Effector memory CD4-positive, alpha-beta T cell (primary cell): Measurements from ENCODE around the gene NSG1.
A peak's percentile ranks its signal among the peaks of the same experiment; 100 is the strongest.

Experiments used
- DNase-seq, 3 donors: peaks; one replicate each; pipeline ENCODE4 v3.0.0-alpha.2; 2020
- H3K27ac ChIP-seq: 2 replicates; pipeline ENCODE4 v1.7.0; 2013; ENCODE audit warnings: mild to moderate bottlenecking, low read length, moderate library complexity; ENCODE audit not compliant: insufficient read depth, poor library complexity, severe bottlenecking
- H3K27me3 ChIP-seq: replicated peaks from 2 replicates; pipeline ENCODE4 v1.7.0; 2013; ENCODE audit warnings: mild to moderate bottlenecking, low read length; ENCODE audit not compliant: insufficient read depth, control insufficient read depth, poor library complexity, severe bottlenecking
- H3K36me3 ChIP-seq: 2 replicates; pipeline ENCODE4 v1.7.0; 2013; ENCODE audit warnings: mild to moderate bottlenecking, low read length, moderate library complexity; ENCODE audit not compliant: control insufficient read depth, insufficient read depth
- H3K4me1 ChIP-seq: 2 replicates; pipeline ENCODE4 v1.7.0; 2013; ENCODE audit warnings: low read length, mild to moderate bottlenecking; ENCODE audit not compliant: control insufficient read depth, insufficient read depth, poor library complexity, severe bottlenecking
- H3K4me3 ChIP-seq: 2 replicates; pipeline ENCODE4 v1.7.0; 2013; ENCODE audit warnings: low read length, low read depth, mild to moderate bottlenecking; ENCODE audit not compliant: insufficient read depth, poor library complexity, severe bottlenecking
- H3K9me3 ChIP-seq: 2 replicates; pipeline ENCODE4 v1.7.0; 2013; ENCODE audit warnings: mild to moderate bottlenecking, low read length, moderate library complexity; ENCODE audit not compliant: control insufficient read depth

Gene NSG1

DNA sequence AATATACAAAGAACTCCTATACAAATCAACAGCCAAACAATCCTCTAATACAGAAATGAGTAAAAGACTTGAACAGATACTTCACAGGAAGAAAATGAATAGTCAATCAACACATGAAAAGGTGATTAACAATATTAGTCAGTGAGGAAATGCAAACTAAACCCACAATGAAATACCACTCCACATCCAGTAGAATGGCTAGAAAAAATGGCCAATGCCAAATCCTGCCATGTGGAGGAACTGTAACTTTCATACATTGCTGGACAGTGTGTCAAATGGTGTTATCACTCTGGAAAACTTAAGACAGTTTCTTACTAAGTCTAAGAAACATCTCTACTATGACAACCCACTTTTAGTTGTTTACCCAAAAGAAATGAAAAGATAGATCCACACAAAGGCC is 59.5 kb downstream of the NSG1 start:
- peaks cover 8% of the 10 kb centered on the region for H3K36me3 ChIP-seq
- no peak overlapping the region for H3K4me3 ChIP-seq
- no peak for DNase-seq
- H3K27me3 ChIP-seq = no peaks in the 10 kb centered on the region
- no peaks in the 10 kb centered on the region for H3K4me1 ChIP-seq
- no peak overlapping the region for H3K27ac ChIP-seq
- no peaks in the 10 kb centered on the region for H3K9me3 ChIP-seq

DNA sequence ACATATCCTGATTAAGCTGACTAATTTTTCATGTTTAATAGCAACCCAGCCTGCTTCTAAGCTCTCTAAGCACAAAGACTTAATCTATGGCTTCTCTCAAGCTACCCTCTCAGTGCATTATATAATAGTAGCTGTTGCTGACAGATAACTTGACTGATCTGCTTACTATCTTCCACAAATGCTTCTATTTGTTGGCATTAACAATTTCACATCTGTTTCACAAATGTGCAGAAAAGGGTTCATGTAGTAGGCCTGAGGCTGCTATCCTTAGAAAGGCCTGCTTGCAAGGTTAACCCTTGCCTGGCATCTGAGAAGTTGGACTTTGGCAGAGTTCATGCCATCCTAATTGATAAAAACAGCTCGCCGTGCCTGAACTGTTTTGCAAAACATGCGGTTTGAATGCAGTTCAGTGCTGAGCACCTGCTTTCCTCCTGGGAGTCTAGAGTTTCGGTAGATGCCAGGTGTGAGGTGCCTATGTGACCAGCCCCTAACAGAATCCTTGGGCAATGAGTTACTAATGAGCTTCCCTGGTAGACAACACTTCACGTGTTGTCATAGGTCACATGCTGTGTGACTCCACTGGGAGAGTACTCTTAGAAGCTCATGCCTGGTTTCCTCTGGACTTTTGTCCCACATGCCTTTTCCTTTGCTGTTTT is 68.4 kb downstream of the NSG1 start:
- H3K9me3 ChIP-seq = no peaks in the 10 kb centered on the region
- no peaks in the 10 kb centered on the region for H3K27me3 ChIP-seq
- no peak for DNase-seq
- no peak overlapping the region for H3K4me3 ChIP-seq
- no peak overlapping the region for H3K27ac ChIP-seq
- peaks cover under 1% of the 10 kb centered on the region for H3K4me1 ChIP-seq
- H3K36me3 ChIP-seq = peaks cover 31% of the 10 kb centered on the region

DNA sequence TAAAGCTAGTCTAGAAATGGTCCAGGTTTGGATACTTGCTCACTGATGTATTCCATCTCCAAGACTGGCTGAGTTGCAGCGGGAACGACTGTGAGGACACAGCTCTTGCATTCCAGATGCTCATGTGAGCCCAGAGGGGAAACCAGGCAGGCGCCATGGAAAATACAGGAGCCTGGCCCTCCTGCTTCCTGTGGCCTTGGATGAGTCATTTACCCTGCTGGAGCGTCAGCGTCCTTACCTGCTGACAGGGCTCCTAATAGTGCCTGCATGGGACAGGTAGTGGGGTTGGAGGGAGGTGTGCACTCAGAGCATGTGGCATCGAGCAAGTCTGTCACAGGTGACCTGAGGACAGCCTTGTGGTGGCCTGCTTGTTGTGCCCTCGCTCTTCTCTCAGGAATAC is 69.4 kb downstream of the NSG1 start:
- no peaks in the 10 kb centered on the region for H3K27me3 ChIP-seq
- H3K27ac ChIP-seq = no peak overlapping the region
- peaks cover 29% of the 10 kb centered on the region for H3K36me3 ChIP-seq
- no peak overlapping the region for H3K4me3 ChIP-seq
- no peaks in the 10 kb centered on the region for H3K9me3 ChIP-seq
- peaks cover 11% of the 10 kb centered on the region for H3K4me1 ChIP-seq
- no peak for DNase-seq

- Histone ChIP-seq H3K27me3 (no peaks in the 10 kb centered on the region), H3K27ac (no peak overlapping the region), H3K9me3 (no peaks in the 10 kb centered on the region), H3K36me3 (peaks cover 22% of the 10 kb centered on the region), H3K4me3 (no peak overlapping the region), H3K4me1 (peaks cover 15% of the 10 kb centered on the region)
- DNase-seq = no peak
These were observed 70.1 kb downstream of the NSG1 start for GRCh38 chr4:4456816-4457578.

GRCh38 chr4:4457803-4458553 is 71.1 kb downstream of the NSG1 start:
- H3K27me3 ChIP-seq = no peaks in the 10 kb centered on the region
- H3K4me3 ChIP-seq = no peak overlapping the region
- H3K36me3 ChIP-seq = peaks cover 22% of the 10 kb centered on the region
- H3K9me3 ChIP-seq = no peaks in the 10 kb centered on the region
- no peak for DNase-seq
- no peak overlapping the region for H3K27ac ChIP-seq
- H3K4me1 ChIP-seq = peaks cover 25% of the 10 kb centered on the region

DNA sequence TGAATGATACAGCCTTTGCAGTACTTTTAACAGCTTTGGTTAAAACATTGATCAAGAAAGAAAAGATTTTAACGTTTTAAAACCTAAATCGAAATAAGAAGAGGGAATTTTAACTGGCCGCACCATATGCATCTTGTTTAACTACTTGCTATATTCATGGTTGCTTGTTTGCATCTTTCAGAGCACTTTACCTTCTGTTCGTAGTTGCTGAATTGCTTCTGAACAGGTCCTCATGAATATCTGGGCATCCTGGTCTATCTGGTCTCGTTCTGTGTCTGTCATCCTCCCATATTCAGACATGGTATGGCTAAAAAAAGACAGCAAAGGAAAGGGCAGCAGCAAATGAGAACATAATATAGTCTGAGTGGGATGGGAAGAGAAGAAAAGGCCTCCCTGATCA is 72.3 kb downstream of the NSG1 start:
- H3K27me3 ChIP-seq = no peaks in the 10 kb centered on the region
- H3K27ac ChIP-seq = no peak overlapping the region
- peaks cover 21% of the 10 kb centered on the region for H3K36me3 ChIP-seq
- H3K4me1 ChIP-seq = peaks cover 30% of the 10 kb centered on the region
- DNase-seq = no peak
- H3K9me3 ChIP-seq = no peaks in the 10 kb centered on the region
- no peak overlapping the region for H3K4me3 ChIP-seq

DNA sequence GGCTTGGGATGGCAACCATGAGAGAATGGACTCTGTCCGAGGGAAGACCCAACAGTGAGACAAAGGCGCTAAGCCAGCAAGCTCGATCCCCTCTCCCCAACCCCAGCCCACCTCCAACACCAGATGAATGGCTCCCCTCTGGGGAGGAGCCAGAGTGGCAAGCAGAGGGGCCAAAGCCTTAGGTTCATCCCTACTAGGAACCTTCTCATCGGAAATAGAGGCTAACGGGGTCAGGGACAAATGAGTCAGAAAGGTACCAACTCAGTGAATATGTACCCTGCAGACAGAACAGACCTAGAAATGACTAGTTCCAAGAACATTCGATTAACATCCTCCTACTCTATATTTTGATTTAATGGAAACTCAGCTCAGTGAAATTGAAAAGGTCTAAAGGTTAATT is 73.9 kb downstream of the NSG1 start:
- Histone ChIP-seq H3K4me3 (no peak overlapping the region), H3K27me3 (no peaks in the 10 kb centered on the region), H3K4me1 (peaks cover 30% of the 10 kb centered on the region), H3K27ac (peak overlapping the region; percentile 10), H3K36me3 (peaks cover 14% of the 10 kb centered on the region), H3K9me3 (no peaks in the 10 kb centered on the region)
- no peak for DNase-seq

GRCh38 chr4:4461178-4461577 is 74.3 kb downstream of the NSG1 start:
- Histone ChIP-seq H3K36me3 (peaks cover 14% of the 10 kb centered on the region), H3K27ac (peak overlapping the region; percentile 56), H3K9me3 (no peaks in the 10 kb centered on the region), H3K27me3 (no peaks in the 10 kb centered on the region), H3K4me3 (no peak overlapping the region), H3K4me1 (peaks cover 30% of the 10 kb centered on the region)
- DNase-seq = no peak

- peaks cover 10% of the 10 kb centered on the region for H3K36me3 ChIP-seq
- no peaks in the 10 kb centered on the region for H3K27me3 ChIP-seq
- peaks cover 30% of the 10 kb centered on the region for H3K4me1 ChIP-seq
- H3K27ac ChIP-seq = peak overlapping the region; percentile 56
- DNase-seq = peak; percentile 62 to 71 (median 62)
- H3K4me3 ChIP-seq = no peak overlapping the region
- H3K9me3 ChIP-seq = no peaks in the 10 kb centered on the region
These were observed 74.9 kb downstream of the NSG1 start for GRCh38 chr4:4461850-4462249.

DNA sequence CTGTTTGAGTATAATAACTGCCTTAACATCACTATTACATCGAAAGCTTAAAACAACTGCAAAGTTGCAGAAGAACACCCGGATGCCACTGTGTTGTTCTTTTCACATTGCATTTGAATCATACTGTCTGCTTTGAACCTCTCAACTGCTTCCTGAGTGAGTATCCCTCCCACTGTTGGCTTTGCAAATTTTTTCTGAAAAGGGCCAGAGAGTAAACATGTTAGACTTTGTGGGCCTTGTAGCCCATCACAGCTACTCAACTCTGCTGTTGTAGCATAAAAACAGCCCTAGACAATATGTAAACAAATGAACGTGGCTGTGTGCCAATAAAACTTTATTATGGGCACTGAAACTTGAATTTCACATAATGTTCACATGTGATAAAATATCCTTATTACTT is 76.1 kb downstream of the NSG1 start:
- peak overlapping the region; percentile 12 for H3K27ac ChIP-seq
- H3K27me3 ChIP-seq = no peaks in the 10 kb centered on the region
- H3K36me3 ChIP-seq = peaks cover 10% of the 10 kb centered on the region
- H3K4me3 ChIP-seq = no peak overlapping the region
- no peak for DNase-seq
- H3K4me1 ChIP-seq = peaks cover 30% of the 10 kb centered on the region
- no peaks in the 10 kb centered on the region for H3K9me3 ChIP-seq
